Mesenchymal stem cell (in vitro differentiated cells and primary cell): ENCODE results near the gene RBMS3.
A peak's percentile ranks its signal among the peaks of the same experiment; 100 is the strongest.

Experiments used
- DNase-seq: peaks from one replicate; pipeline ENCODE4 v3.0.0-alpha.2; 2013
- H2AFZ ChIP-seq: one replicate; pipeline ENCODE4 v1.6.1; 2013; ENCODE audit warnings: low read depth, mild to moderate bottlenecking, control low read depth, inconsistent platforms, low read length, moderate library complexity
- H2AK5ac ChIP-seq: 2 replicates; pipeline ENCODE4 v1.6.1; 2013; ENCODE audit warnings: low read length, moderate library complexity, mild to moderate bottlenecking, inconsistent platforms; ENCODE audit not compliant: severe bottlenecking
- H2BK120ac ChIP-seq: one replicate; pipeline ENCODE4 v1.6.1; 2013; ENCODE audit warnings: low read depth, mild to moderate bottlenecking, inconsistent platforms, low read length, moderate library complexity
- H2BK12ac ChIP-seq, 2 experiments: one replicate each; pipeline ENCODE4 v1.6.1; 2013; ENCODE audit warnings: inconsistent platforms in 2 of 2, low read length in 2 of 2, mild to moderate bottlenecking in 2 of 2, moderate library complexity in 2 of 2, control low read depth in 1 of 2
- H2BK15ac ChIP-seq: one replicate; pipeline ENCODE4 v1.6.1; 2013; ENCODE audit warnings: mild to moderate bottlenecking, low read depth, inconsistent platforms; ENCODE audit not compliant: poor library complexity, severe bottlenecking
- H2BK5ac ChIP-seq: 2 replicates; pipeline ENCODE4 v1.6.1; 2013; ENCODE audit warnings: low read depth, mild to moderate bottlenecking, low read length, control low read depth, inconsistent platforms; ENCODE audit not compliant: poor library complexity, severe bottlenecking
- H3K14ac ChIP-seq, 2 experiments: one replicate each; pipeline ENCODE4 v1.6.1; 2013; ENCODE audit warnings: inconsistent platforms in 2 of 2, low read length in 2 of 2, control low read depth in 1 of 2, mild to moderate bottlenecking in 1 of 2, moderate library complexity in 1 of 2
- H3K18ac ChIP-seq, 2 experiments: one replicate each; pipeline ENCODE4 v1.6.1; 2013; ENCODE audit warnings: inconsistent platforms in 2 of 2, low read length in 2 of 2, control low read depth in 1 of 2, low read depth in 1 of 2, mild to moderate bottlenecking in 1 of 2
- H3K23ac ChIP-seq, 2 experiments: one replicate each; pipeline ENCODE4 v1.6.1; 2013; ENCODE audit warnings: inconsistent platforms in 2 of 2, low read length in 2 of 2, mild to moderate bottlenecking in 2 of 2, moderate library complexity in 2 of 2, control low read depth in 1 of 2
- H3K27ac ChIP-seq: 2 replicates; pipeline ENCODE4 v1.5.1; 2013; ENCODE audit warnings: mild to moderate bottlenecking, moderate library complexity, low read length, control low read depth, inconsistent platforms; ENCODE audit not compliant: poor library complexity, severe bottlenecking
- H3K27me3 ChIP-seq, 2 experiments: 2 replicates each; pipeline versions ENCODE4 v1.6.1 to v1.7.0; 2013; ENCODE audit warnings: low read length in 2 of 2, mild to moderate bottlenecking in 2 of 2, moderate library complexity in 2 of 2, control low read depth in 1 of 2, inconsistent platforms in 1 of 2; ENCODE audit not compliant: control insufficient read depth in 1 of 2, insufficient read depth in 1 of 2
- H3K36me3 ChIP-seq, 2 experiments: 2 replicates each; pipeline versions ENCODE4 v1.6.1 to v1.7.0; 2013; ENCODE audit warnings: low read length in 2 of 2, control low read depth in 1 of 2, inconsistent platforms in 1 of 2, low read depth in 1 of 2, mild to moderate bottlenecking in 1 of 2; ENCODE audit not compliant: insufficient read depth in 2 of 2, control insufficient read depth in 1 of 2
- H3K4ac ChIP-seq, 2 experiments: one replicate each; pipeline ENCODE4 v1.6.1; 2013; ENCODE audit warnings: inconsistent platforms in 2 of 2, low read length in 2 of 2, mild to moderate bottlenecking in 2 of 2, moderate library complexity in 2 of 2, control low read depth in 1 of 2, low read depth in 1 of 2
- H3K4me1 ChIP-seq: 2 replicates; pipeline ENCODE4 v1.6.1; 2013; ENCODE audit warnings: low read depth, low read length, control low read depth; ENCODE audit not compliant: control insufficient read depth, insufficient read depth
- H3K4me2 ChIP-seq: 2 replicates; pipeline ENCODE4 v1.6.1; 2013; ENCODE audit warnings: low read length, mild to moderate bottlenecking, inconsistent platforms; ENCODE audit not compliant: poor library complexity, severe bottlenecking
- H3K4me3 ChIP-seq, 2 experiments: 2 replicates each; pipeline versions ENCODE4 v1.5.1 to v1.7.0; 2013; ENCODE audit warnings: low read length in 2 of 2, mild to moderate bottlenecking in 2 of 2, control low read depth in 1 of 2, low read depth in 1 of 2; ENCODE audit not compliant: insufficient read depth in 1 of 2
- H3K79me1 ChIP-seq: replicated peaks from 2 replicates; pipeline ENCODE4 v1.6.1; 2013; ENCODE audit warnings: mild to moderate bottlenecking, control low read depth, low read length, inconsistent platforms; ENCODE audit not compliant: poor library complexity, severe bottlenecking
- H3K9ac ChIP-seq: 2 replicates; pipeline ENCODE4 v1.7.0; 2013; ENCODE audit warnings: mild to moderate bottlenecking, low read length, moderate library complexity
- H3K9me3 ChIP-seq: 2 replicates; pipeline ENCODE4 v1.7.0; 2013; ENCODE audit warnings: mild to moderate bottlenecking, low read length; ENCODE audit not compliant: control insufficient read depth
- H4K8ac ChIP-seq: one replicate; pipeline ENCODE4 v1.6.1; 2013; ENCODE audit warnings: inconsistent platforms, mild to moderate bottlenecking, low read length, moderate library complexity
- H4K91ac ChIP-seq: one replicate; pipeline ENCODE4 v1.6.1; 2013; ENCODE audit warnings: mild to moderate bottlenecking, low read length, inconsistent platforms
- WGBS: methylation state at CpG from one replicate; pipeline ENCODE4 v1.1.7; 2013; ENCODE audit warnings: mixed read lengths; 5-methylcytosine and 5-hydroxymethylcytosine counted together

RBMS3 gene

GRCh38 chr3:29701326-29701983 lies 420.6 kb downstream of the RBMS3 start:
- no peak for DNase-seq
- Histone ChIP-seq H4K91ac (no peak overlapping the region), H3K4ac (no peak overlapping the region), H3K4me2 (peak overlapping the region; percentile 3), H2BK15ac (no peak overlapping the region), H3K27me3 (no peaks in the 10 kb centered on the region), H3K9me3 (no peaks in the 10 kb centered on the region), H3K9ac (no peak overlapping the region), H2AFZ (no peak overlapping the region), H3K36me3 (peaks cover 9 to 17% of the 10 kb centered on the region in 2 experiments), H3K79me1 (peaks cover 19% of the 10 kb centered on the region), H3K27ac (no peak overlapping the region), H3K23ac (no peak overlapping the region), H3K4me3 (no peak overlapping the region), H4K8ac (no peak overlapping the region), H2BK12ac (no peak overlapping the region), H3K4me1 (peaks cover 2% of the 10 kb centered on the region), H3K18ac (no peak overlapping the region), H3K14ac (no peak overlapping the region), H2AK5ac (no peak overlapping the region), H2BK120ac (no peak overlapping the region), H2BK5ac (no peak overlapping the region)
- 98% methylated on average over 40 of the region's 41 CpGs for WGBS

- Histone ChIP-seq H2BK15ac (no peak overlapping the region), H4K91ac (no peak overlapping the region), H3K9ac (no peak overlapping the region), H3K23ac (no peak overlapping the region), H2BK12ac (peak overlapping the region in 1 of 2 experiments; percentile 29), H4K8ac (no peak overlapping the region), H3K14ac (no peak overlapping the region), H3K9me3 (no peaks in the 10 kb centered on the region), H3K27ac (no peak overlapping the region), H3K4me3 (no peak overlapping the region), H2BK5ac (no peak overlapping the region), H3K4me2 (no peak overlapping the region), H2AFZ (no peak overlapping the region), H2AK5ac (no peak overlapping the region), H3K27me3 (no peaks in the 10 kb centered on the region), H2BK120ac (no peak overlapping the region), H3K18ac (no peak overlapping the region), H3K79me1 (peaks cover 23% of the 10 kb centered on the region), H3K4ac (no peak overlapping the region), H3K4me1 (peaks cover 2% of the 10 kb centered on the region), H3K36me3 (peaks cover 11 to 13% of the 10 kb centered on the region in 2 experiments)
- DNase-seq = no peak
- 69% methylated on average over 3 of the region's 3 CpGs for WGBS
These were observed 425.3 kb downstream of the RBMS3 start for GRCh38 chr3:29705906-29706844.

- H3K36me3 ChIP-seq = peaks cover 0 to 2% of the 10 kb centered on the region in 2 experiments
- H3K18ac ChIP-seq = peak overlapping the region in 1 of 2 experiments; percentile 61
- H2AFZ ChIP-seq = no peak overlapping the region
- H3K9ac ChIP-seq = no peak overlapping the region
- H3K14ac ChIP-seq = no peak overlapping the region
- H3K9me3 ChIP-seq = no peaks in the 10 kb centered on the region
- no peak overlapping the region for H3K4me3 ChIP-seq
- H3K27ac ChIP-seq = no peak overlapping the region
- H2BK120ac ChIP-seq = no peak overlapping the region
- no peaks in the 10 kb centered on the region for H3K4me1 ChIP-seq
- no peak overlapping the region for H3K23ac ChIP-seq
- H3K79me1 ChIP-seq = peaks cover 12% of the 10 kb centered on the region
- H2BK15ac ChIP-seq = no peak overlapping the region
- H2BK5ac ChIP-seq = no peak overlapping the region
- no peak overlapping the region for H4K8ac ChIP-seq
- H3K27me3 ChIP-seq = no peaks in the 10 kb centered on the region
- H3K4me2 ChIP-seq = no peak overlapping the region
- no peak overlapping the region for H2AK5ac ChIP-seq
- WGBS = 91% methylated on average over 8 of the region's 8 CpGs
- no peak overlapping the region for H3K4ac ChIP-seq
- DNase-seq = no peak
- peak overlapping the region; percentile 27 for H4K91ac ChIP-seq
- H2BK12ac ChIP-seq = peak overlapping the region in 1 of 2 experiments; percentile 21
These were observed 428.0 kb downstream of the RBMS3 start for GRCh38 chr3:29708884-29709283.

- Histone ChIP-seq H3K4ac (no peak overlapping the region), H3K4me1 (no peaks in the 10 kb centered on the region), H3K79me1 (peaks cover 12% of the 10 kb centered on the region), H3K4me2 (no peak overlapping the region), H4K91ac (no peak overlapping the region), H3K4me3 (no peak overlapping the region), H2BK15ac (no peak overlapping the region), H3K27me3 (no peaks in the 10 kb centered on the region), H3K18ac (no peak overlapping the region), H3K27ac (no peak overlapping the region), H3K23ac (no peak overlapping the region), H3K9me3 (no peaks in the 10 kb centered on the region), H2BK5ac (no peak overlapping the region), H3K9ac (no peak overlapping the region), H2AK5ac (no peak overlapping the region), H2BK12ac (no peak overlapping the region), H2BK120ac (no peak overlapping the region), H4K8ac (no peak overlapping the region), H3K14ac (no peak overlapping the region), H3K36me3 (peaks cover 0 to 2% of the 10 kb centered on the region in 2 experiments), H2AFZ (no peak overlapping the region)
- no peak for DNase-seq
- 99% methylated on average over 3 of the region's 3 CpGs for WGBS
These were observed 430.4 kb downstream of the RBMS3 start for GRCh38 chr3:29711255-29711771.
